DMS53 treated with DMSO at 0.1 percent for 48 hours (cell line): ENCODE data around the gene ACER3.
"Not testable (repeated sequence)": the region's sequence is repeated elsewhere in the genome, so short reads cannot be mapped to it uniquely, and the experiment has no call there.

Experiments used
- DNase-seq: peaks from one replicate; lab custom pipeline; 2025; ENCODE audit not compliant: unreplicated experiment; lab: John Stamatoyannopoulos, UW

ACER3 gene

DNA sequence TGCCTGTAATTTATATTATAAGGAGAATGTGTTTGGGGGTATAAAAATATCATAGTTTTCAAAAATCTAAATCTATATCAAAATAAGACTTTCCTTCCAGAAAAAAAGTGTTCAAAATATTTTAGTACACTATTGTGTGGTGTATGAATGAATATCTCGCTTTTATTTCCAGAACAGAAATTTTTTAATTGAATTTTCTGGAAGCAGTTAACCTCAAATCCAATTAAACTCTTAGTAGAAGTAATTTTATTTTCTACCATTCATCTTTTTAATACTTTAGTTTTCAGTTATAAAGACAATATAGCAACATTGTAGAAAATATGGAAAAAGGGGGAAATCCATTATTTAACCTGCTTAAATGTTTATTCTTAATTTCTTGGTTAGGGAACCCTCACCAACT lies 58.7 kb downstream of the ACER3 start:
- no peak for DNase-seq

GRCh38 chr11:76919887-76920746 lies 59.4 kb downstream of the ACER3 start:
- peak; percentile 98 for DNase-seq

- DNase-seq = no peak
These were observed 66.4 kb downstream of the ACER3 start for GRCh38 chr11:76927160-76927559.

DNA sequence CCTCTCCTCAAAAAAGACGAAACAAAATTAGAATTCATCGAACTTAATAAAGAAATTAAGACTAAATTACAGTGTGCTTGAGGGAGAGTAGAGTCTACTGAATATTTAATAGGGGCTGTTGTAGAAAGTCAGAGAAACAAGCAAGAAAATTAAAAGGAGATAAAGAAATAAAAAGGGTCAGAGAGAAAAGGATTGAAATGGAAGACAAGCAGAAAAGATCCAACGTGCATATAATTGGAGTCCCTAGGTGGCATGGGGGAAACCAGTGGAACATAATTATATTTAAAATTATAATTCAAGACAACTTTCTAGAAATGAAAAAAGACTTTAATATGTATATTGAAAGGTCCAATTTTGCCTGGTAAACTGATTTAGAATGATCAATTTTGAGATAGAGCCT lies 74.3 kb downstream of the ACER3 start:
- no peak for DNase-seq

GRCh38 chr11:76939219-76939631 lies 78.5 kb downstream of the ACER3 start:
- peak; percentile 73 for DNase-seq

DNA sequence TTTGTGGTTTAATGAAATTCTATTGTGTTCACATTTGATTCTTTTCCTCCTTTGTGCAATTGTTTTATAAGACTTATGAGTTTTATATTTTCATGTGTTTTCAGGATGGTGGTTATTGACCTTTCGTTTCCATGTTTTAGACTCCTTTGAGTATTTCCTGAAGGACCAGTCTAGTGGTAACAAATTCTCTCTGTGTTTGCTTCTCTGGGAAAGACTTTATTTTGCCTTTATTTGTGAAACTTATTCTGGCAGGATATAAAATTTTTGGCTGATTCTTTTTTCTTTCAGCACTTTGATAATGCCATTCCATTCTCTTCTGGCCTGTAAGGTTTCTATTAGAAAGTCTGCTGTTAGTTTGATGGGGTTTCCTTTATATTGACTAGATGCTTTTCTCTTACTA lies 83.5 kb downstream of the ACER3 start:
- no peak for DNase-seq

DNA sequence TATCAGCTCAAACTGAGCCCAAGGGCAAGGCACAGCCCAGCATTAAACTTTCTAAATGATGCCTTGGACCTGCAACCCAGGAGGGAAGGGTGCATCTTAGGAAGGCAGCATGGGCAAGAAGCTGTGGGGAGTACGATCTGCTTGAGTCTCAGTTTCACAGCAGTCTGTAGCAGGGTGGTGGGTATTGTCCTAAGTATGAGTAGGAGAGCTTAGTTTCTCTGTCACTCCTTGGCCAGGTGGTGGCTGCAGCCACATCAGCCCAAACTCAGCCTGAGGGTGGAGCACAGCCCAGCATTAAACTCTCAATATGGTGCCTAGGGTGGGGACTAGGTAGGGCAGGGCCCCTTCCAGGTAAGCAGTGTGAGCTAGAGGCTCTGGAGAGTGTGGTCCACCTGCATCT lies 85.5 kb downstream of the ACER3 start:
- no peak for DNase-seq

GRCh38 chr11:76947190-76947589 lies 86.5 kb downstream of the ACER3 start:
- no peak for DNase-seq

DNA sequence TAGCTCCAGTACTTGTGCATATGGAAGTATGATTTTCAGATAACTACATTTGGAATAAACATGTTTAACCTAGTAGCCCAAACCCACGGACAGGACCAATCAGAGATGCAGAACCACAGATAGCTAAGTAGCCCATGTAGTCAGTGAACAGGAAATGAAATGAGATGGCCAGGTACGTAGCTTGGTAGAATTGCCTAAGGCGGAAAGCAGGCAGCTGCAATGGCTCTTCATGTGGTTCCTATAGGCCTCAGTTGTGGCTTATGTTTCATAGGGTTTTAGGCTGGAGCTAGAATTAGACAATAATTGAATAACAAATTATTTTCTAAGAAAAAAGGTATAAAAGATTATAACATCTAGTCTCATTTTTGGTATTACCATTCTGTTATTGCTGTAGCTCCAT lies 87.1 kb downstream of the ACER3 start:
- DNase-seq = no peak

DNA sequence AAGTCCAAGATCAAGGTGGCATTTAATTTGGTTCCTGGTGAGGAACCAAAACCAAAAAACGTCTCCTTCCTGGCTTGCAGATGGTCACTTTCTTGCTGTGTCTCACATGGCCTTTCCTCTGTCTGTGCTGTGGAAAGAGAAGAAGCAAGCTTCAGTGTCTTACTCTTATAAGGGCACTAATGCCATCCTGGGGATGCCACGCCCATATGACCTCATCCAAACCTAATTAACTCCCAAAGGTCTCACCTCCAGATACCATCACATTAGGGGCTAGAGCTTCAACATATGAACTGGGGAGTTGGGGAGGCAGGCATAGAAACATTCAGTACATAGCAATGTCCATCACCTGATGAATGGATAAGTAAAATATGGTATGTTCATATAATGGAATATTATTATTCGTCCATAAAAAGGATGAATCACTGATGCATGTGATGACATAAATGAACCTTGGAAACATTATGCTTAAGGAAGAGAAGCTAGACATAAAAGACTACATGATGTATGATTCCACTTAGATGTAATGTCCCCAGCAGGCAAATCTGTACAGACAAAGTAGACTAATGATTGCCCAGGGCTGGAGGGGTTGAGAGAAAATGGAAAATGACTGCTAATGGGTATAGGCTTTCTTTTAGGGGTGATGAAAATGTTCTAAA lies 94.9 kb downstream of the ACER3 start:
- DNase-seq = no peak

DNA sequence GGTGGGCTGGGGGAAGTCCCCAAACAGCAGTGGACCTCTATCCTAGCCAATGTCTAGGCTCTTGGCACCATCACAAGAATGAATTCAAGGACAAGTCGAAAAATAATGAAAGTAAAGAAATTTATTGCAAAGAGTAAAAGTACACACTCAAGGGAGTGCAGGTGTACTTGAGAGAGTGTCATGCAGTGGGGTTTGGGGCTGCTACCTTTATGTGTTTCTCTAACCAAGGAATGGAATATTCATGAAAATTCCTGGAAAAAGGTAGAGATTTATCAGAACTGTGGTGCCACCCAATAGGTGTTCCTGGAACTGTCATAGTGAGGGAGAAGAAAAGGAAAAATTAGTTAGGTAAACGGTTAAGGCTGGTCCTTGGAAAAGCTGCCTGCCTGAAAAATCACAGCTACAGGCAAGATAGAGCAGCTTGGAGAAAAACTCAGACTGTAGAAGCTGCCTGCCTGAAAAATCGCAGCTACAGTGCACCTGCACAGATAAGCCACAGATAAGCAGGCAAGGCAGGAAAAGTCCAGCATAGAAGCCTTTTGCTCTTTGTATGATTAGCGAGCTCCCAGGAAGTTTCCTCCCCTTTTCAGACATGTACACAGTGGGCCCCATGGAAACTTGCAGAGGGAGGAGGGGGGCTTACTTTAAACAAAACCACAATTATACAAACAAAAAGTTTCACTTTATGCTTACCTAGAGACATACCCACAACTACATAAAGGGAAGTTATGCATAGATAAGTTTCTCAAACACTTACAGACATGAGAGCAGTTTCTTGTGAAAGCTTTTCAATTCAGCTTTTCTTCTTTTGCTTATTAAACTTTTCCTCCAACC lies 102.1 kb downstream of the ACER3 start:
- no peak for DNase-seq

DNA sequence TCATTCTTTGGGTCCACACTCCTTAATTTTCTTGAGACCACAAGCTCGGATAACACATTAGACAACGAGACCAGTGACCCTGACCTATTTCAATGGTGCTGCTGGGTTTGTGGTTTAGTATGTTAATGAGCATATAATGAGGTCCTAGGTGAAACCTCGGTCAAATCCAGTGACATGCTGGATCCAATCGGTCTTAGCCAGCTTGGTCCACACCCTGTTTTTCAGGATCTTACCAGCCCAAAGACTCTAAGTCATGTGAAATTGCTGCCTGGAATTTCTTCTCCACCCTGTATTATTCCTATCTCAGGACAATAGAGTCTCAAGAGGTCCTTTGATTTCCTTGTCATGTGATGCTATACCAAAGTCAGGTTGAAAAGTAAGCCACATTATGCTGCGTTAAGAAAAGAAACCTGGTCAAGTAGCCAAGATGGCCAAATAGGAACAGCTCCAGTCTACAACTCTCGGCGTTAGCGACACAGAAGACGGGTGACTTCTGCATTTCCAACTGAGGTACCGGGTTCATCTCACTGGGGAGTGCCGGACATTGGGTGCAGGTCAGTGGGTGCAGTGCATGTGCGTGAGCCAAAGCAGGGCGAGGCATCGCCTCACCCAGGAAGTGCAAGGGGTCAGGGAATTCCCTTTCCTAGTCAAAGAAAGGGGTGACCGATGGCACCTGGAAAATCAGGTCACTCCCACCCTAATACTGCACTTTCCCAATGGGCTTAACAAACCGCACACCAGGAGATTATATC lies 102.9 kb downstream of the ACER3 start:
- DNase-seq = not testable (repeated sequence)

- DNase-seq = no peak
These were observed 111.3 kb downstream of the ACER3 start for GRCh38 chr11:76972051-76972450.

- no peak for DNase-seq
These were observed 113.6 kb downstream of the ACER3 start for GRCh38 chr11:76974179-76974891.

DNA sequence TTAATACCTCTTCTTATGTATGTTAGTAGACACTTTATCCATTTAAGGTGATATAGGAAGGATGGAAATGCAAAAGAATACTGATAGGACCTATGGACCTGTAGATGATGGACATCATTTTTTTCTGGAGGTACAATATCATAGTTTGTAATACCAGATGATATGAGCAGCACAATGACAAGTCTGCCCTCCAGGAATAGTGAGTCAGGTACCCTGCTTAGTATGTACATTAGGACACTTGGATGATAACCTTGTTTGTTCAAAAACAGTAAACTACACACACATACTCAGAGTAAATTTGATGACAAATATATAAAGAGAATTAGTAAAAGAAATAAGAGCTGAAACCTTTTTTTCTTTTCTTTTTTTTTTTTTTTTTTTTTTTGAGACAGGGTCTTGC lies 114.8 kb downstream of the ACER3 start:
- DNase-seq = no peak

GRCh38 chr11:76977791-76978190 lies 117.1 kb downstream of the ACER3 start:
- DNase-seq = no peak

GRCh38 chr11:76978239-76978638 lies 117.5 kb downstream of the ACER3 start:
- no peak for DNase-seq

GRCh38 chr11:76978818-76979217 lies 118.1 kb downstream of the ACER3 start:
- no peak for DNase-seq

DNA sequence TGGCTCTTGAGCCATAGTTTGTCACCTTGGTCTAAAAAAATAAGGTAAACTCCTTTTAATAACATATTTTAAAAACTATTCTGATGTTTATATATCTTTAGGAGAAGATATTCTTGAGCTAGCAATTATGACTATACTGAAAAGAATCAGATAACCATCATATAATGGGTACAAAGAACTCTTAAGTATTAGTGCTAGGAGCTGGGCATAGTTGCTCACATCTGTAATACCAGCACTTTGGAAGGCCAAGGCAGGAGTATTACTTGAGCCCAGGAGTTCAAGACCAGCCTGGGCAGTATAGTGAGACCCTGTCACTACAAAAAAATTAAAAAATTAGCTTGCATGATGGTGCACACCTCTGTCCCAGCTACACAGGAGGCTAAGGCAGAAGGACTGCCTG lies 119.5 kb downstream of the ACER3 start:
- DNase-seq = no peak

DNA sequence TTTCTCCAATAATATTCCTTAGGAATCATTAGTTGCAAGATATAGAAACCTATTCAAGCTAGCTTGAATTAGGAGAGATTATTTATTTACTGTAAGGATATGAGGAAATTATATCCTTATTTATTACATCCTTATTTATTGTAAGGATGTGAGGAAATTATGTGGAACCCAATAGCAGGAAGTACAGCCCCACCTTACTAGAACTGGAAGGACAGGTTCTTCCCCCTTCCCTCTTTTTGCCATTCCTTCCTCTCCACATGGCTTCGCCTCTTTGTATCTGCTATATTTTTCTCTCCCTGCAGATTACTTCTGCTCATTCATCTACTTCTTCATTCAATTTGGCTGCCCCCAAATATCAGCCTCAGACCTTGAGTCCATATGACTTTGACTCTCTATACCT lies 124.0 kb downstream of the ACER3 start:
- DNase-seq = peak; percentile 56
